Activated CD8-positive, alpha-beta memory T cell treated with anti-CD3 and anti-CD28 coated beads for 24 hours (primary cell): ENCODE data around the gene HSFX2.
"Not testable (repeated sequence)": the region's sequence is repeated elsewhere in the genome, so short reads cannot be mapped to it uniquely, and the experiment has no call there.

Experiments
- DNase-seq: peaks from one replicate; pipeline ENCODE4 v3.0.0-alpha.2; 2020

Gene HSFX2, protein sequence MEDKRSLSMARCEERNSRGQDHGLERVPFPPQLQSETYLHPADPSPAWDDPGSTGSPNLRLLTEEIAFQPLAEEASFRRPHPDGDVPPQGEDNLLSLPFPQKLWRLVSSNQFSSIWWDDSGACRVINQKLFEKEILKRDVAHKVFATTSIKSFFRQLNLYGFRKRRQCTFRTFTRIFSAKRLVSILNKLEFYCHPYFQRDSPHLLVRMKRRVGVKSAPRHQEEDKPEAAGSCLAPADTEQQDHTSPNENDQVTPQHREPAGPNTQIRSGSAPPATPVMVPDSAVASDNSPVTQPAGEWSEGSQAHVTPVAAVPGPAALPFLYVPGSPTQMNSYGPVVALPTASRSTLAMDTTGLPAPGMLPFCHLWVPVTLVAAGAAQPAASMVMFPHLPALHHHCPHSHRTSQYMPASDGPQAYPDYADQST

DNA sequence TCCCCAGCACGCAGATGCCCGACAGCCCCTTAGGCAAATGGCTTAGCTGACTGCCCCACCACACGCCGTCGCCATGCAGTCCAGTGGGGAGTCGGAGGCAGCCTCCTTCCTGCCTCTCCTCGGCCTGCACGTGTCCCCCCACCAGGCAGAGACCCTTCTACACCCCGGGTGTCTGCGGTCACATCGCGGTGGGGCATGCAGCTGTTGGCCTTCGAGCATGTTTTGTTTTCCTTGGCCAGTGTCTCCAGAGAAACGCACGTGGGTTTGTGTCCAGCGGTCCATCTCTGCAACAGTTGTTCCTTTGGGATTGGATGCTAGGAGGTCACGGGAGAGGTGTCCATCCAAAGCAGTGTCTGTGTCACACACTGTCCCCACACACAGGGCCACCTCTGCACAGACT, at the start of gene HSFX2:
TSS of gene HSFX2 (minus strand) at position 101 of the 400 bp plus-strand sequence. CDS start 614 bp downstream, outside the sequence.
- DNase-seq, result not testable (repeated sequence)

GRCh38 chrX:149643496-149643895, 48.4 kb upstream of the HSFX2 start:
- no peak for DNase-seq

DNA sequence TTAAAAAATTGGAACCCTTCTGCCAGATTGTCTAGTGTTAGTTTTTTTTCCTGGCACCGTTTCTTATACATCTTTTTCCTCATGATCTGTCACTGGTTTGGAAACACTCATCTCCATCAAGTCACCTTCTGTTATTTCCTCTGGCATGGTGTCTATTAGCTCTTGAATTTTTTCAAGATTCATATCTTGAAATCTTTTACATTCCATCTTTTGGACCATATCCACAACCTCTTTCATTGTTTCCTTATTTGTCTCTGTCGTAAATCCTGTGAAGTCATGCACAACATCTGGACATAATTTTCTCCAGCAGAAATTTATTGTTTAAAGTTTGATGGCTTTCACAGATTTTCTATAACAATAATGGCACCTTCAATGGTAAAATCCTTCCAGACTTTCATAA, 46.7 kb upstream of the HSFX2 start:
- no peak for DNase-seq

DNA sequence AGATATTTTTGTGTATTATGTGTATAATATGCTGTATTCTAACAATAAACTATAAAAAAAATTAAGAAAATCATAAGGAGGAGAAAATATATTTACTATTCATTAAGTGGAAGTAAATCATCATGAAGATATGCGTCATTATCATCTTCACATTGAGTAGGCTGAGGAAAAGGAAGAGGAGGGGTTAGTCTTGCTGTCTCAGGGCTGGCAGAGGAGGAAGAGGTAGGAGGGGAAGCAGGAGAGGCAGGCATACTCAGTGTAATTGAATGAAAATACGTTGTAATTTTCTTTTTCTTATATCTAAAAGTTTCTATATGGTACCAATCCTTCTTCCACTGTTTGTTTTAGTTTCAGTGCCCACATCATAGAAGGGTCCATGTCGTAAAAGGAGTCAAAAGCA, 46.3 kb upstream of the HSFX2 start:
- DNase-seq, result no peak

GRCh38 chrX:149639568-149639967, 44.5 kb upstream of the HSFX2 start:
- DNase-seq, result no peak

GRCh38 chrX:149638860-149639259, 43.7 kb upstream of the HSFX2 start:
- no peak for DNase-seq

GRCh38 chrX:149633511-149633910, 38.4 kb upstream of the HSFX2 start:
- DNase-seq, result no peak

DNA sequence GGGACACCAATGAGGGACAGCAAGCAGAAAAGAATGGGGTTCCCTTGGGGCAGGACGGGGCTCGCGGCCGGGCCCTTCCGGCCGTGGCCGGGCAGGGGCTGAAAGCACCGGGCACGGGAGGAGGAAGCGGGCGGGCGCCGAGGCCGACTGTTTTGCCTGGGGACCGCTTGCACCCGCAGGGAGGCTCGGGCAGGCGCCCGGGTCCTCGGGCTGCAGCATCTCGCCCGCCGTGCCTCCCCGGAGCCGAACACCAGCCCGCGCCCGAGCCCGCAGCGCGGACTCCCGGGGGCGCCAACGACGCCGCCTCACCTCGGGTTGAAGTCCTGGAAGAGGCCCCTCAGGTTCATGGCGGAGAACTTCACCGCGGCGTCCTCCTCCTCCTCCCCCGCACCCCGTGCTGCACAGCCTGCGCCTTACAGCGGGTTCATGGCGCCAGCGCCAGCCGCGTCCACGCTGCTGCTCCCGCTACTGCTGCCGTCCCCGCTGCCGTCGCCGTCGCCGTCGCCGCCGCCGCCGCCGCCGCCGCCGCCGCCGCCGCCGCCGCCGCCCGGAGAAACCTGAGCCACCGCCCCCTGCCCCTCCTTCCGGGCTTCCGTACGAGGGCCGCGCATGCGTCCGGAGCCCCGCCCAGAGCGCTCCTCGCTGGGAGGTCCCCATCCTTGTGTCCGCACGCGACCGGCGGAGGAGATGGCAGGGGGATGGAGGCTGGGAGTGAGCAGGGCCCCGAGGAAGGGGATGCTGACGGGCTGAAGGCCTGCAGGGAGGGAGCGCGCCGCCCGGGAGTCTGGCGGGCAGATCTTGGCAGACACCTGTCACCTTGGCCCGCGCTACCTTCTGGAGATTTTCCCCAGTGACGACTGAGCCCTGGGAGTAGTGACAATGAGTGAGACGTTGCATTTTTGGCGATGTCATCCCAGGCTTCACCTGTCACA, 36.4 kb upstream of the HSFX2 start, which contains the start of gene TMEM185A:
TSS of gene TMEM185A (minus strand) at position 559 of the 932 bp plus-strand sequence. CDS start at position 347, 212 bp downstream.
- peak; percentile 88 for DNase-seq

DNA sequence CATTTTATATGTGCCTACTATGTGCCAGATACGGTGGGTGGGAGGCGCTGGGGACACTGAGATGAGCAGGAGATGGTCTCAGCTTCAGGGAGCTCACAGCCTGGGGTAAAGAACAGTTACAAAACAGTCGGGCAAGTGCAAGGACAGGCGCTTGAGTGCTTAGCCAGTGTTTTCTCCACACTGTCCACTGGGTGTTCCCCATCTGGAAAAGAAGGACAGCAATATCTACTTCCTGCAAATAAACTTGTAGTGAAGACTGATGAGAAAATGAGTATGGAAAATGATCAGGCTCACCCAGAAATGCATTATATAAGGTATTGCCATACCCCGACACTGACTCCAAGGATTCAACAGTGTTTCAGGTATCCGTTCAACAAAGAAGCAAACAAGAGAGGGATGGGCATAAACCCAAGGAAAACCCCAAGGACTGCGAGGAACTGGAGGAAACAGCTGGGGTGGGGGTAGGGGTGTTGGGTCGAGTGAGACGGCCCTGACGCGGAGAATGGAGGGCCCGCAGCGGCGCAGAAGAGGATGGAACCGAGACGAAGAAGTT, 35.6 kb upstream of the HSFX2 start:
- no peak for DNase-seq

DNA sequence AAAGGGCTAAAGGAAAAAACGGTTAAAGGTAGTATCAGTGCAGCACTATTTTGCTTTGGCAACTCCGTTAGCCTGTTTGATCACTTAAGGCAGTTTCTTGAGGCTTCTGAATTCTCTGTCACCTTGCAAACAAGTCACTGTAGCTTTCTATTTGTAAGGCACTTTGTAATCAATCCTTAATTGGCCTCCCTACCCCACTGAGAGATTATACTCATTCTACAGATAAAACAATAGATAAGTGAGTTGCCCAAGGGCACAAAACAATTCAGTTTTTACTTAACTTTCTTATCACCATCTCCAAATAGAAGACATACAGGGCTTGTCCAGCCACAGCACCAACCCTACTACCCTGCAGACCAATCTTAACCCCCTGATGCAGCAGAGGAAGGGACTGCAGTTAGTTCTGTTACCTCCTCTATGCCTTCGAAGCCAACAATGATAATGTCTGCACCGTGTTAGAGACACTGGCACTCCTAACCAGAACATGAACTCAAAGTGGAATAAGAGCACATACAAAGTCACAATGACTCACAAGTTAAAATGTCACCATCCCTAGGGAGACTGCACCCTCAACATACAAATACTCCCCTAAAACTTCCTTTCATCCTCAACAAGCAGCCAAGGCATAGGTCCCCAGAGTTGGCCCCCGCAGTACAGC, 34.7 kb upstream of the HSFX2 start:
- DNase-seq, result no peak

- DNase-seq, result no peak
Observed at GRCh38 chrX:149628768-149629167, 33.7 kb upstream of the HSFX2 start.

DNA sequence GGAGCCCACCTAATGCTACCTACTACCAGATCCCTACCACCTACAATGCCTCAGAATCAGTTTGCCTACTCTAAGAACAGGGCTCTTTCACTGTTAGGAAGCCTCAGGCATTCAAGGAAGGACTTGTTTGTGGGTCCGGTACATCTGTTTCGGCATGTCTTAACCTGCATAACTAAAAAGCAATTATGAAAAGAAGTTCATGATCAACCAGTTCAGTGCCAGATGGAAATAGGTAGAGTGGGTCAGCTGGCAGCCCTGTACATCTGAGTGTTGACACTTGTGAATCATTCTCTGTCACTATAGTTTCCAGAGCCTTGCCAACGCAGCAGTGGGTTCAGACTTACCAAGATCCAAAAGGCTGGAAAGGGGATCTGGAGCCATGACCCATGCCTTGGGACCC, 33.2 kb upstream of the HSFX2 start:
- DNase-seq, result no peak

DNA sequence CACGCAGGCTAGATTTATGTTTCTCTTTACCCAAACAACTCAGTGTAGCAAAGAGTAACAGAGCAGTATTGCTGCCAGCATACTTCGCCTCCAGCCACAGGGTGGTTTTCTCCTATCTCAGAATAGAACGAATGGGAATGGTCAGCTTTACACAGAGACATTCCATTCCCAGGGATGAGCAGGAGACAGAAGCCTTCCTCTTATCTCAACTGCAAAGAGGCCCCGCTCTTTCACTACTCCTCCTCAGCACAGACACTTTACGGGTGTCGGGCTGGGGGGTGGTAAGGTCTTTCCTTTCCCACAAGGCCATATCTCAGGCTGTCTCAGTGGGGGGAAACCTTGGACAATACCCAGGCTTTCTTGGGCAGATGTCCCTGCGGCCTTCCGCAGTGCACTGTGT, 31.7 kb upstream of the HSFX2 start:
- DNase-seq, result not testable (repeated sequence)

DNA sequence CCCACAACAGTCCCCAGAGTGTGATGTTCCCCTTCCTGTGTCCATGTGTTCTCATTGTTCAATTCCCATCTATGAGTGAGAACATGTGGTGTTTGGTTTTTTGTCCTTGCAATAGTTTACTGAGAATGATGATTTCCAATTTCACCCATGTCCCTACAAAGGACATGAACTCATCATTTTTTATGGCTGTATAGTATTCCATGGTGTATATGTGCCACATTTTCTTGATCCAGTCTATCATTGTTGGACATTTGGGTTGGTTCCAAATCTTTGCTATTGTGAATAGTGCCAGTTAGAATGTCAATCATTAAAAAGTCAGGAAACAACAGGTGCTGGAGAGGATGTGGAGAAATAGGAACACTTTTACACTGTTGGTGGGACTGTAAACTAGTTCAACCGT, 24.5 kb upstream of the HSFX2 start:
- not testable (repeated sequence) for DNase-seq

DNA sequence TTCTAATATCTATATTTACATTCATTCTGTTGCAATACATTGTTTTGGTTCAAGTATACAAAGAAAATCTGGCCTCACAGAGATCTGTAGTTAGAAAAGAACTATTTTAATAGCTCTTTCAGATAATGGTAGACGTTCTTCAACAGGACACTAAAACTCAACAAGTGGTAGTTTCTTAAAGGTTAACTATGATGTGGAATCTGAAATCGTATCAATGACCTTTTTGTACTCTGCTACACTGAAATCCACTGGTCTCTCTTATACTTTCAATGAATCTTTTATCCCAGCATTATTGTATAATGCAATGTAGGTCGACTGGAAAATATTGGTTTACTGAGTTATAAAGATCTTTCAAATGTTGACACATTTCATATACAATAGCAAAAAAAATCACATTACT, 23.8 kb upstream of the HSFX2 start:
- no peak for DNase-seq

GRCh38 chrX:149611623-149612175, 16.6 kb upstream of the HSFX2 start:
- DNase-seq, result no peak

GRCh38 chrX:149610511-149610910, 15.4 kb upstream of the HSFX2 start:
- no peak for DNase-seq

- no peak for DNase-seq
Observed at GRCh38 chrX:149607699-149608098, 12.6 kb upstream of the HSFX2 start.

DNA sequence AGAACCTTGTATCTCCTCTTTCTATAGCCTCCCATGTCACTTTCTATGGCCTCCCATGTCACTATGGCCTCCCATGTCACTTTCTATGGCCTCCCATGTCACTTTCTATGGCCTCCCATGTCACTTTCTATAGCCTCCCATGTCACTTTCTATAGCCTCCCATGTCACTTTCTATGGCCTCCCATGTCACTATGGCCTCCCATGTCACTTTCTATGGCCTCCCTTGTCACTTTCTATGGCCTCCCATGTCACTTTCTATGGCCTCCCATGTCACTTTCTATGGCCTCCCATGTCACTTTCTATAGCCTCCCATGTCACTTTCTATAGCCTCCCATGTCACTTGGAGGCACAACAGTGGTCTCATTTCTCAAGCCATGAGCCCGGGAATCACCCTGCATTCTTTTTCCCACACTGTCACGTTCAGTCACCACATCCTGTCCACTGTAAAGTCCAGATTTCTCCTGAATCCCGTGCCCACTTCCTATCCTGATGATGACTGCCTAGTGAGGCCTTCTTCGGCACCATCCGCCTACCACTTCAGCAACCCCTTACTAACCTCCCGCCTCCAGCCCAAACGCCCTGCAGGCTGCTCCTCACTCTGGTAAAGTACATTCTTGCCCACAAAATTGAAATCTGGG, 10.3 kb upstream of the HSFX2 start:
- not testable (repeated sequence) for DNase-seq

- DNase-seq, result not testable (repeated sequence)
Observed at GRCh38 chrX:149598603-149599002, 3.5 kb upstream of the HSFX2 start.

- not testable (repeated sequence) for DNase-seq
Observed at GRCh38 chrX:149595943-149596342, 829 bp upstream of the HSFX2 start.

DNA sequence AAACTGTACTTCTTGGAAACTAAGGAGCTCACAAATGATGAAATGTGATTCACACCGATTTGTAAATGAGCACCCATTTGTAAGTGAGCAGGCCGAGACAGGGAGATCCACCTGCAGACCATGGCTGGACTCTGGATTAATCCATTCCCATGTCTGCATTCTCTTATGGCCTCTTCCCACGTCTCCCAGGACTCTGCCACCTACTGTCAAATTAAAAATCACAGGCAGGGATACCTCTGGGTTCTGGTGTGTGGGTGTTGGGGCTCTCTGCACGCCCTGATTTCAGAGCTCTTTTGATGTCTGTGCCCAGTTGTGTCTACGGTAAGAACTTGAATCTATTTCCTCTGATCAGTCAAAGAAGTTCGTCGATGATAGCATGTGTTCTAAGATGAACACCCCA, 4.1 kb downstream of the HSFX2 start:
- not testable (repeated sequence) for DNase-seq
